MG63 (cell line): ENCODE data around the gene LRRC36. TPM values are rescaled to one million over a fixed set of nuclear protein-coding genes. Genes with fewer than 3 reads are reported as not detected.

Experiments
- DNase-seq: peaks from one replicate; pipeline ENCODE4 v3.0.0-alpha.2; 2020
- H3K27me3 ChIP-seq: fragments of 250-450 bp; sonication (Bioruptor Pico); 2 replicates; pipeline ENCODE4 v1.5.1; 2020; ENCODE audit warnings: mild to moderate bottlenecking, moderate library complexity
- H3K36me3 ChIP-seq: fragments of 250-450 bp; sonication (Bioruptor Pico); 2 replicates; pipeline ENCODE4 v1.5.1; 2020; ENCODE audit warnings: mild to moderate bottlenecking, moderate library complexity
- H3K4me3 ChIP-seq: fragments of 250-450 bp; sonication (Bioruptor Pico); 2 replicates; pipeline ENCODE4 v1.5.1; 2020; ENCODE audit warnings: mild to moderate bottlenecking, moderate library complexity
- H3K9me3 ChIP-seq: fragments of 250-450 bp; sonication (Bioruptor Pico); 2 replicates; pipeline ENCODE4 v1.5.1; 2020; ENCODE audit warnings: mild to moderate bottlenecking, moderate library complexity
- total RNA-seq: library from RNA; depleted of rRNA; stranded (reverse); fragments of >200 nt; shearing (Covaris generic); gene quantifications from 2 replicates; pipeline ENCODE4 v1.2.3, GENCODE V29; 2014; ENCODE audit warnings: low replicate concordance

The LRRC36 gene
- total RNA-seq, 1 experiment from 2014 or later, result 0.33 TPM

- H3K9me3 ChIP-seq, result no peaks in the 10 kb centered on the region
- DNase-seq, result no peak
- no peaks in the 10 kb centered on the region for H3K36me3 ChIP-seq
- no peak overlapping the region for H3K4me3 ChIP-seq
- no peaks in the 10 kb centered on the region for H3K27me3 ChIP-seq
These were observed 96.4 kb downstream of the LRRC36 start for GRCh38 chr16:67423015-67423414.

- H3K27me3 ChIP-seq, result no peaks in the 10 kb centered on the region
- DNase-seq, result no peak
- no peaks in the 10 kb centered on the region for H3K9me3 ChIP-seq
- no peaks in the 10 kb centered on the region for H3K36me3 ChIP-seq
- no peak overlapping the region for H3K4me3 ChIP-seq
These were observed 97.1 kb downstream of the LRRC36 start for GRCh38 chr16:67423611-67424260.

- H3K36me3 ChIP-seq, result no peaks in the 10 kb centered on the region
- no peaks in the 10 kb centered on the region for H3K9me3 ChIP-seq
- no peaks in the 10 kb centered on the region for H3K27me3 ChIP-seq
- DNase-seq, result no peak
- no peak overlapping the region for H3K4me3 ChIP-seq
These were observed 97.6 kb downstream of the LRRC36 start for GRCh38 chr16:67424261-67424615.

GRCh38 chr16:67425061-67425460, 98.4 kb downstream of the LRRC36 start:
- Histone ChIP-seq H3K27me3 (no peaks in the 10 kb centered on the region), H3K36me3 (no peaks in the 10 kb centered on the region), H3K9me3 (no peaks in the 10 kb centered on the region), H3K4me3 (no peak overlapping the region)
- DNase-seq, result no peak

GRCh38 chr16:67425580-67425979, 99.0 kb downstream of the LRRC36 start:
- Histone ChIP-seq H3K9me3 (no peaks in the 10 kb centered on the region), H3K36me3 (no peaks in the 10 kb centered on the region), H3K27me3 (no peaks in the 10 kb centered on the region), H3K4me3 (no peak overlapping the region)
- no peak for DNase-seq

- DNase-seq, result no peak
- Histone ChIP-seq H3K4me3 (no peak overlapping the region), H3K9me3 (no peaks in the 10 kb centered on the region), H3K27me3 (no peaks in the 10 kb centered on the region), H3K36me3 (no peaks in the 10 kb centered on the region)
These were observed 99.4 kb downstream of the LRRC36 start for GRCh38 chr16:67426022-67426421.

GRCh38 chr16:67426950-67427349, 100.3 kb downstream of the LRRC36 start:
- no peak overlapping the region for H3K4me3 ChIP-seq
- no peaks in the 10 kb centered on the region for H3K36me3 ChIP-seq
- DNase-seq, result no peak
- H3K9me3 ChIP-seq, result no peaks in the 10 kb centered on the region
- H3K27me3 ChIP-seq, result no peaks in the 10 kb centered on the region

- Histone ChIP-seq H3K9me3 (no peaks in the 10 kb centered on the region), H3K4me3 (no peak overlapping the region), H3K36me3 (no peaks in the 10 kb centered on the region), H3K27me3 (no peaks in the 10 kb centered on the region)
- DNase-seq, result peak; percentile 50
These were observed 101.6 kb downstream of the LRRC36 start for GRCh38 chr16:67428146-67428731.

- H3K4me3 ChIP-seq, result no peak overlapping the region
- H3K9me3 ChIP-seq, result no peaks in the 10 kb centered on the region
- no peaks in the 10 kb centered on the region for H3K36me3 ChIP-seq
- DNase-seq, result no peak
- no peaks in the 10 kb centered on the region for H3K27me3 ChIP-seq
These were observed 102.6 kb downstream of the LRRC36 start for GRCh38 chr16:67429053-67429798.

- H3K36me3 ChIP-seq, result no peaks in the 10 kb centered on the region
- no peak overlapping the region for H3K4me3 ChIP-seq
These were observed 103.3 kb downstream of the LRRC36 start for GRCh38 chr16:67429799-67430503.

GRCh38 chr16:67430504-67430976, 103.9 kb downstream of the LRRC36 start:
- Histone ChIP-seq H3K27me3 (no peaks in the 10 kb centered on the region), H3K9me3 (no peaks in the 10 kb centered on the region), H3K36me3 (no peaks in the 10 kb centered on the region), H3K4me3 (no peak overlapping the region)
- DNase-seq, result no peak

More at GRCh38 chr16:67429799-67430503, 103.3 kb downstream of the LRRC36 start:
- Histone ChIP-seq H3K9me3 (no peaks in the 10 kb centered on the region), H3K27me3 (no peaks in the 10 kb centered on the region)
- DNase-seq, result no peak

GRCh38 chr16:67430977-67431774, 104.6 kb downstream of the LRRC36 start, which contains the start of gene HSD11B2:
HSD11B2 (plus strand) TSS chr16:67431121; CDS start chr16:67431249, 128 bp downstream.
- DNase-seq, result peak; percentile 60
- Histone ChIP-seq H3K4me3 (no peak within 1 kb of the TSS), H3K36me3 (no peaks in the 10 kb centered on the region), H3K9me3 (no peaks in the 10 kb centered on the region), H3K27me3 (no peaks in the 10 kb centered on the region)

- Histone ChIP-seq H3K36me3 (no peaks in the 10 kb centered on the region), H3K27me3 (no peaks in the 10 kb centered on the region), H3K4me3 (no peak overlapping the region), H3K9me3 (no peaks in the 10 kb centered on the region)
- DNase-seq, result no peak
These were observed 105.3 kb downstream of the LRRC36 start for GRCh38 chr16:67431775-67432505.

GRCh38 chr16:67432506-67432890, 105.9 kb downstream of the LRRC36 start:
- no peak for DNase-seq
- no peaks in the 10 kb centered on the region for H3K9me3 ChIP-seq
- H3K27me3 ChIP-seq, result no peaks in the 10 kb centered on the region
- no peaks in the 10 kb centered on the region for H3K36me3 ChIP-seq
- no peak overlapping the region for H3K4me3 ChIP-seq

GRCh38 chr16:67433131-67433719, 106.6 kb downstream of the LRRC36 start:
- H3K4me3 ChIP-seq, result no peak overlapping the region
- DNase-seq, result no peak

More at GRCh38 chr16:67433131-67433719, 106.6 kb downstream of the LRRC36 start:
- Histone ChIP-seq H3K27me3 (no peaks in the 10 kb centered on the region), H3K9me3 (no peaks in the 10 kb centered on the region), H3K36me3 (no peaks in the 10 kb centered on the region)
